Type B pancreatic cell (in vitro differentiated cells): ENCODE data around the gene EXOC4. TPM values are rescaled to one million over a fixed set of nuclear protein-coding genes. Genes with fewer than 3 reads are reported as not detected.

Source experiments
- DNase-seq: peaks from one replicate; pipeline ENCODE4 v3.0.0; 2021; ENCODE audit warnings: mixed read lengths; ENCODE audit not compliant: unreplicated experiment; ENCODE audit errors: extremely low spot score
- H3K27ac Mint-ChIP-seq: 2 replicates; pipeline ENCODE4 v1.8.0; 2021; ENCODE audit warnings: mild to moderate bottlenecking, mixed read lengths
- H3K27me3 Mint-ChIP-seq: 2 replicates; pipeline ENCODE4 v1.8.0; 2021; ENCODE audit warnings: mixed read lengths
- H3K36me3 Mint-ChIP-seq: 2 replicates; pipeline ENCODE4 v1.8.0; 2021; ENCODE audit warnings: mixed read lengths
- H3K4me1 Mint-ChIP-seq: one replicate; pipeline ENCODE4 v1.8.0; 2021; ENCODE audit warnings: mixed read lengths; ENCODE audit not compliant: unreplicated experiment
- H3K4me3 Mint-ChIP-seq: 2 replicates; pipeline ENCODE4 v1.8.0; 2021; ENCODE audit warnings: mild to moderate bottlenecking, mixed read lengths
- H3K9me3 Mint-ChIP-seq: 2 replicates; pipeline ENCODE4 v1.8.0; 2021; ENCODE audit warnings: mixed read lengths
- total RNA-seq: library from RNA; stranded (reverse); gene quantifications from 2 replicates; pipeline ENCODE4 v1.2.1, GENCODE V29; 2021; ENCODE audit warnings: low replicate concordance
- TF ChIP-seq, protein P1 (sequence below): fragments of 200-600 bp; sonication (generic); conservative IDR thresholded peaks from 2 replicates; pipeline ENCODE4 v1.5.0; 2021; ENCODE audit warnings: antibody characterized with exemption, mild to moderate bottlenecking

The EXOC4 gene
- total RNA-seq, 1 donor from 2014 or later = 95.5 TPM

DNA sequence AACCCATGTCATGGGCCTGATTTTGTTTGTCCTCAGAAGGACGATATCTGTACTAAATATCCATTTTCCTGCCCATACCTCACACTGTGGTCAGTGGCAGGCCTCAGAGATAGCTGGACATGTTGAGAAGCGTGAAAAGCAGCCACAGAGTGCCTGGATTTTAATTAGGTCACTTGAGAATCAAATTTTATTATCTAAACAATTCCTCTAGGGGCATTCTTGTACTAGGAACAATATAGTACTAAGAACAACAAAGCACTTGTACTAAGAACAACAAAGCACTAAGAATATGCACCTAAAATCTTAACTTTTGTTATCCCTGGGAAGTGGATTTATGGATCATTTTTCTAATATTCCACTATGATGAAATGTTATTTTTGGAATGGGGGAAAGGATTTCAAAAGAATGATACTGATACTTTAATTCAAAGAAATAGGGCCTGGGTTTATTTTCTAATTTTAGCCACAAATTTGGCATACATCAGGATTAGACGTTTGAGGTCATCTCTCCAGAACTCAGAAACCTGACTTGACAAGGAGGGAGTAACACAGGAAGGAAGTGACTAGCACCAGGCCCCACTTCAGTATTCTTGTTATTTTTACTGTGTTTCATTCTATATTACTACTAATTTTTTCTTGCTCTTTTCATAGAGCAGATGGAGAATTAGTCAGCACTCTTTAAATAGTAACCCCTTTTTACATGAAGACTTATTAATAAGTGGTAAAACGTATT is 112.2 kb downstream of the EXOC4 start:
- no peak overlapping the region for H3K27ac Mint-ChIP-seq
- no peak for DNase-seq

DNA sequence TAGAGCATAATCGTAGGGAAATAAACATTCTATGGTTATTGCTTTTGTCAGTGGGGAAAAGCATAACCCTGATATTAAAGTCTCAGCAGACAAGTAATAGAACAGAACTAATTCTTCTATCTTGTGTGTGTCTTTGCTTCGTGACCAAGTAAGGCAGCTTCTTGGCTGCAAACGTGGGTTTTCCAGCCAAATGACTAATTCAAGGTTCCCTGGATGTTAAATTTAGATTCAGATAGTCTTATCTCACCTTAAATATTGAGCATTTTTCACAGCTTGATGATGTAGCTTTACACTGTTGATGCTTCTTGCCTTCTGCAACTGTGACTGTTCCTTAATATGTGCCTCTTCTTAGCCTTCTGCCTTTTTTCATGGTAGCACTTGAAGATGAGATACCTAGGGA is 113.0 kb downstream of the EXOC4 start:
- Mint-ChIP-seq H3K27me3 (no peaks in the 10 kb centered on the region), H3K9me3 (peaks cover 4% of the 10 kb centered on the region)

More for the DNA sequence above, 112.2 kb downstream of the EXOC4 start:
- Mint-ChIP-seq H3K27me3 (no peaks in the 10 kb centered on the region), H3K4me1 (peaks cover 4% of the 10 kb centered on the region), H3K9me3 (peaks cover 4% of the 10 kb centered on the region), H3K36me3 (peaks cover 8% of the 10 kb centered on the region), H3K4me3 (no peak overlapping the region)
- TF ChIP-seq, protein P1, sequence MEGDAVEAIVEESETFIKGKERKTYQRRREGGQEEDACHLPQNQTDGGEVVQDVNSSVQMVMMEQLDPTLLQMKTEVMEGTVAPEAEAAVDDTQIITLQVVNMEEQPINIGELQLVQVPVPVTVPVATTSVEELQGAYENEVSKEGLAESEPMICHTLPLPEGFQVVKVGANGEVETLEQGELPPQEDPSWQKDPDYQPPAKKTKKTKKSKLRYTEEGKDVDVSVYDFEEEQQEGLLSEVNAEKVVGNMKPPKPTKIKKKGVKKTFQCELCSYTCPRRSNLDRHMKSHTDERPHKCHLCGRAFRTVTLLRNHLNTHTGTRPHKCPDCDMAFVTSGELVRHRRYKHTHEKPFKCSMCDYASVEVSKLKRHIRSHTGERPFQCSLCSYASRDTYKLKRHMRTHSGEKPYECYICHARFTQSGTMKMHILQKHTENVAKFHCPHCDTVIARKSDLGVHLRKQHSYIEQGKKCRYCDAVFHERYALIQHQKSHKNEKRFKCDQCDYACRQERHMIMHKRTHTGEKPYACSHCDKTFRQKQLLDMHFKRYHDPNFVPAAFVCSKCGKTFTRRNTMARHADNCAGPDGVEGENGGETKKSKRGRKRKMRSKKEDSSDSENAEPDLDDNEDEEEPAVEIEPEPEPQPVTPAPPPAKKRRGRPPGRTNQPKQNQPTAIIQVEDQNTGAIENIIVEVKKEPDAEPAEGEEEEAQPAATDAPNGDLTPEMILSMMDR = no peak

DNA sequence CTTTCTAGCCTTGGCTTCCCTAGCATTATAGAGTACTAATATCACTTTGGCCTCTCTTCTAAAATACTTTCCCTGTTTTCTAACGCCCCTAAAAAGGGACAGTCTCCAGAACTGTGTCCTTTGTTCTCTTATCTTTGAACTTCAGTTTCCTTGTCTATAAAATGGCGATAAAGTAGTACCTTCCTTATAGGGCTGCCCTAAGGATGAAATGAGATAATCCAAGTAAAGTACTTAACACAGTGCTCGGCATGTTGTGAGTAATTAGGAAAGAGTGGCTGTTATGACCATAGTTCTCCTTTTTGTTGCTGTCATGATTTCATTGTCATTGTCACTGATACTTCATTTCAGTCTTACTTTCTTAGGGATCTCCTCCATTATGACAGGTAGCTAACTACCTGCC is 114.7 kb downstream of the EXOC4 start:
- H3K27ac Mint-ChIP-seq = no peak overlapping the region
- H3K36me3 Mint-ChIP-seq = no peaks in the 10 kb centered on the region
- no peak for DNase-seq
- TF ChIP-seq, protein P1 = no peak
- H3K27me3 Mint-ChIP-seq = no peaks in the 10 kb centered on the region
- H3K4me3 Mint-ChIP-seq = no peak overlapping the region
- H3K9me3 Mint-ChIP-seq = no peaks in the 10 kb centered on the region
- peaks cover 8% of the 10 kb centered on the region for H3K4me1 Mint-ChIP-seq

More for the DNA sequence above, 113.0 kb downstream of the EXOC4 start:
- H3K27ac Mint-ChIP-seq = no peak overlapping the region
- DNase-seq = no peak
- H3K36me3 Mint-ChIP-seq = peaks cover 6% of the 10 kb centered on the region
- no peak overlapping the region for H3K4me3 Mint-ChIP-seq
- peaks cover 8% of the 10 kb centered on the region for H3K4me1 Mint-ChIP-seq
- TF ChIP-seq, protein P1 = no peak

DNA sequence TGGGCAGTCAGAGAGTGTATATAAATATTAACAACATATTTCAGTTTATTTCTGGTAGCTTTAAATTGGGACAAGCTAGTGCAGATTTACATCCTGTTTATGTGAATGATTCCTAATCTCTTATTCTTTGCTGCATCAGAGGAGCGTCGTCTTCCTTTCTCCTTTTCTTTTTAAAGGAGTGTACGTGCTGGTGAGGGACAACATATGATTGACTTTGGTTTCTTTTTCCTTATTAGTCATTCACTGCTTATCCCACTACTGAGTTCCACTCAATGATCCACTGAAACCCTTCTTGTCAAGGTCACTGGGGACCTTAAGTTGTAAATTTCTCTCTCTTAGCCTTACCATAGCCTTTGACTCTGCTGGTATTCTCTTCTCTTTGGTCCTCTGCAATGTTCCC is 116.3 kb downstream of the EXOC4 start:
- Mint-ChIP-seq H3K4me3 (no peak overlapping the region), H3K4me1 (peaks cover 8% of the 10 kb centered on the region), H3K27me3 (no peaks in the 10 kb centered on the region), H3K27ac (no peak overlapping the region), H3K9me3 (no peaks in the 10 kb centered on the region), H3K36me3 (no peaks in the 10 kb centered on the region)
- no peak for DNase-seq
- TF ChIP-seq, protein P1 = no peak

- H3K9me3 Mint-ChIP-seq = no peaks in the 10 kb centered on the region
- TF ChIP-seq, protein P1 = no peak
- no peak overlapping the region for H3K27ac Mint-ChIP-seq
- no peaks in the 10 kb centered on the region for H3K27me3 Mint-ChIP-seq
- peaks cover 3% of the 10 kb centered on the region for H3K4me1 Mint-ChIP-seq
- H3K36me3 Mint-ChIP-seq = peaks cover 4% of the 10 kb centered on the region
- DNase-seq = no peak
- no peak overlapping the region for H3K4me3 Mint-ChIP-seq
Measured at GRCh38 chr7:133371616-133372015, 118.7 kb downstream of the EXOC4 start.
